ENCODE measurements around the gene ACER3. TPM values are rescaled to one million over a fixed set of nuclear protein-coding genes. Genes with fewer than 3 reads are reported as not detected.

The ACER3 gene
- total and polyA plus RNA-seq, 4 donors = 15.7 to 48.3 (median 29.0) TPM

- Histone ChIP-seq H3K4me3 (ENCODE audit: low read depth, low read length) (no peak overlapping the region), H3K27ac (ENCODE audit: low read depth, low read length) (no peak overlapping the region), H3K27me3 (ENCODE audit: control insufficient read depth, insufficient read depth, low read length) (no peaks in the 10 kb centered on the region), H3K36me3 (ENCODE audit: control insufficient read depth, insufficient read depth, low read length) (peaks cover 19% of the 10 kb centered on the region), H3K9me3 (ENCODE audit: control insufficient read depth, insufficient read depth, low read length) (peaks cover 4% of the 10 kb centered on the region), H3K4me1 (ENCODE audit: control insufficient read depth, insufficient read depth, low read length) (peaks cover 6% of the 10 kb centered on the region)
- no peak for DNase-seq (ENCODE audit: low read depth in 4 of 6, low spot score in 6 of 6)
Measured at GRCh38 chr11:76975513-76975912, 114.8 kb downstream of the ACER3 start.

GRCh38 chr11:76977791-76978190 lies 117.1 kb downstream of the ACER3 start:
- H3K27ac ChIP-seq (ENCODE audit: low read depth, low read length) = no peak overlapping the region
- peaks cover 6% of the 10 kb centered on the region for H3K4me1 ChIP-seq (ENCODE audit: control insufficient read depth, insufficient read depth, low read length)
- no peaks in the 10 kb centered on the region for H3K27me3 ChIP-seq (ENCODE audit: control insufficient read depth, insufficient read depth, low read length)
- H3K9me3 ChIP-seq (ENCODE audit: control insufficient read depth, insufficient read depth, low read length) = no peaks in the 10 kb centered on the region
- WGBS (ENCODE audit: insufficient coverage) = 96% methylated on average over 8 of the region's 8 CpGs
- peaks cover 19% of the 10 kb centered on the region for H3K36me3 ChIP-seq (ENCODE audit: control insufficient read depth, insufficient read depth, low read length)
- DNase-seq (ENCODE audit: low read depth in 4 of 6, low spot score in 6 of 6) = no peak
- no peak overlapping the region for H3K4me3 ChIP-seq (ENCODE audit: low read depth, low read length)

GRCh38 chr11:76978239-76978638 lies 117.5 kb downstream of the ACER3 start:
- Histone ChIP-seq H3K27ac (ENCODE audit: low read depth, low read length) (no peak overlapping the region), H3K4me3 (ENCODE audit: low read depth, low read length) (no peak overlapping the region), H3K36me3 (ENCODE audit: control insufficient read depth, insufficient read depth, low read length) (peaks cover 14% of the 10 kb centered on the region), H3K27me3 (ENCODE audit: control insufficient read depth, insufficient read depth, low read length) (no peaks in the 10 kb centered on the region), H3K9me3 (ENCODE audit: control insufficient read depth, insufficient read depth, low read length) (no peaks in the 10 kb centered on the region), H3K4me1 (ENCODE audit: control insufficient read depth, insufficient read depth, low read length) (peaks cover 6% of the 10 kb centered on the region)
- WGBS (ENCODE audit: insufficient coverage) = 97% methylated on average over 3 of the region's 4 CpGs
- no peak for DNase-seq (ENCODE audit: low read depth in 4 of 6, low spot score in 6 of 6)

GRCh38 chr11:76978818-76979217 lies 118.1 kb downstream of the ACER3 start:
- Histone ChIP-seq H3K27ac (ENCODE audit: low read depth, low read length) (no peak overlapping the region), H3K36me3 (ENCODE audit: control insufficient read depth, insufficient read depth, low read length) (peaks cover 13% of the 10 kb centered on the region), H3K9me3 (ENCODE audit: control insufficient read depth, insufficient read depth, low read length) (no peaks in the 10 kb centered on the region), H3K27me3 (ENCODE audit: control insufficient read depth, insufficient read depth, low read length) (no peaks in the 10 kb centered on the region), H3K4me1 (ENCODE audit: control insufficient read depth, insufficient read depth, low read length) (peaks cover 6% of the 10 kb centered on the region), H3K4me3 (ENCODE audit: low read depth, low read length) (no peak overlapping the region)
- 81% methylated on average over 3 of the region's 3 CpGs for WGBS (ENCODE audit: insufficient coverage)
- peak in 3 of 6 donors; percentile 3 to 40 (median 4) for DNase-seq (ENCODE audit: low read depth in 4 of 6, low spot score in 6 of 6)

GRCh38 chr11:76980196-76980595 lies 119.5 kb downstream of the ACER3 start:
- H3K27ac ChIP-seq (ENCODE audit: low read depth, low read length) = no peak overlapping the region
- H3K4me1 ChIP-seq (ENCODE audit: control insufficient read depth, insufficient read depth, low read length) = peaks cover 6% of the 10 kb centered on the region
- DNase-seq (ENCODE audit: low read depth in 4 of 6, low spot score in 6 of 6) = no peak
- no peaks in the 10 kb centered on the region for H3K9me3 ChIP-seq (ENCODE audit: control insufficient read depth, insufficient read depth, low read length)
- no peaks in the 10 kb centered on the region for H3K27me3 ChIP-seq (ENCODE audit: control insufficient read depth, insufficient read depth, low read length)
- H3K36me3 ChIP-seq (ENCODE audit: control insufficient read depth, insufficient read depth, low read length) = peaks cover 13% of the 10 kb centered on the region
- no peak overlapping the region for H3K4me3 ChIP-seq (ENCODE audit: low read depth, low read length)

- no peak for DNase-seq (ENCODE audit: low read depth in 4 of 6, low spot score in 6 of 6)
- Histone ChIP-seq H3K27me3 (ENCODE audit: control insufficient read depth, insufficient read depth, low read length) (no peaks in the 10 kb centered on the region), H3K9me3 (ENCODE audit: control insufficient read depth, insufficient read depth, low read length) (no peaks in the 10 kb centered on the region), H3K4me3 (ENCODE audit: low read depth, low read length) (no peak overlapping the region), H3K4me1 (ENCODE audit: control insufficient read depth, insufficient read depth, low read length) (no peaks in the 10 kb centered on the region), H3K27ac (ENCODE audit: low read depth, low read length) (no peak overlapping the region), H3K36me3 (ENCODE audit: control insufficient read depth, insufficient read depth, low read length) (no peaks in the 10 kb centered on the region)
- 96% methylated on average over 1 of the region's 1 CpG for WGBS (ENCODE audit: insufficient coverage)
Measured at GRCh38 chr11:76984743-76985142, 124.0 kb downstream of the ACER3 start.

- Histone ChIP-seq H3K4me1 (ENCODE audit: control insufficient read depth, insufficient read depth, low read length) (no peaks in the 10 kb centered on the region), H3K4me3 (ENCODE audit: low read depth, low read length) (no peak overlapping the region), H3K27me3 (ENCODE audit: control insufficient read depth, insufficient read depth, low read length) (no peaks in the 10 kb centered on the region), H3K27ac (ENCODE audit: low read depth, low read length) (no peak overlapping the region), H3K9me3 (ENCODE audit: control insufficient read depth, insufficient read depth, low read length) (no peaks in the 10 kb centered on the region), H3K36me3 (ENCODE audit: control insufficient read depth, insufficient read depth, low read length) (no peaks in the 10 kb centered on the region)
- DNase-seq (ENCODE audit: low read depth in 4 of 6, low spot score in 6 of 6) = no peak
- 100% methylated on average over 1 of the region's 1 CpG for WGBS (ENCODE audit: insufficient coverage)
Measured at GRCh38 chr11:76987203-76987602, 126.5 kb downstream of the ACER3 start.

- H3K36me3 ChIP-seq (ENCODE audit: control insufficient read depth, insufficient read depth, low read length) = peaks cover 3% of the 10 kb centered on the region
- H3K27ac ChIP-seq (ENCODE audit: low read depth, low read length) = no peak overlapping the region
- no peaks in the 10 kb centered on the region for H3K27me3 ChIP-seq (ENCODE audit: control insufficient read depth, insufficient read depth, low read length)
- no peak overlapping the region for H3K4me3 ChIP-seq (ENCODE audit: low read depth, low read length)
- no peaks in the 10 kb centered on the region for H3K4me1 ChIP-seq (ENCODE audit: control insufficient read depth, insufficient read depth, low read length)
- no peak for DNase-seq (ENCODE audit: low read depth in 4 of 6, low spot score in 6 of 6)
- 100% methylated on average over 1 of the region's 1 CpG for WGBS (ENCODE audit: insufficient coverage)
- H3K9me3 ChIP-seq (ENCODE audit: control insufficient read depth, insufficient read depth, low read length) = no peaks in the 10 kb centered on the region
Measured at GRCh38 chr11:76990628-76991027, 129.9 kb downstream of the ACER3 start.

GRCh38 chr11:76995081-76995576 lies 134.4 kb downstream of the ACER3 start:
- Histone ChIP-seq H3K27ac (ENCODE audit: low read depth, low read length) (no peak overlapping the region), H3K4me3 (ENCODE audit: low read depth, low read length) (no peak overlapping the region)

GRCh38 chr11:76997512-76997911 lies 136.8 kb downstream of the ACER3 start:
- H3K4me1 ChIP-seq (ENCODE audit: control insufficient read depth, insufficient read depth, low read length) = no peaks in the 10 kb centered on the region
- H3K9me3 ChIP-seq (ENCODE audit: control insufficient read depth, insufficient read depth, low read length) = no peaks in the 10 kb centered on the region
- no CpG with 5 or more reads among the region's 1 CpG for WGBS (ENCODE audit: insufficient coverage)
- H3K27ac ChIP-seq (ENCODE audit: low read depth, low read length) = no peak overlapping the region
- no peak for DNase-seq (ENCODE audit: low read depth in 4 of 6, low spot score in 6 of 6)
- H3K27me3 ChIP-seq (ENCODE audit: control insufficient read depth, insufficient read depth, low read length) = no peaks in the 10 kb centered on the region
- H3K36me3 ChIP-seq (ENCODE audit: control insufficient read depth, insufficient read depth, low read length) = peaks cover 3% of the 10 kb centered on the region
- H3K4me3 ChIP-seq (ENCODE audit: low read depth, low read length) = no peak overlapping the region

More at GRCh38 chr11:76995081-76995576, 134.4 kb downstream of the ACER3 start:
- Histone ChIP-seq H3K9me3 (ENCODE audit: control insufficient read depth, insufficient read depth, low read length) (no peaks in the 10 kb centered on the region), H3K4me1 (ENCODE audit: control insufficient read depth, insufficient read depth, low read length) (no peaks in the 10 kb centered on the region), H3K36me3 (ENCODE audit: control insufficient read depth, insufficient read depth, low read length) (peaks cover 3% of the 10 kb centered on the region), H3K27me3 (ENCODE audit: control insufficient read depth, insufficient read depth, low read length) (no peaks in the 10 kb centered on the region)
- DNase-seq (ENCODE audit: low read depth in 4 of 6, low spot score in 6 of 6) = no peak
